ENCODE measurements around the gene DOCK2. TPM values are rescaled to one million over a fixed set of nuclear protein-coding genes. Genes with fewer than 3 reads are reported as not detected.

Gene DOCK2
- total RNA-seq, 1 experiment from 2014 or later, result 4.6 TPM

DNA sequence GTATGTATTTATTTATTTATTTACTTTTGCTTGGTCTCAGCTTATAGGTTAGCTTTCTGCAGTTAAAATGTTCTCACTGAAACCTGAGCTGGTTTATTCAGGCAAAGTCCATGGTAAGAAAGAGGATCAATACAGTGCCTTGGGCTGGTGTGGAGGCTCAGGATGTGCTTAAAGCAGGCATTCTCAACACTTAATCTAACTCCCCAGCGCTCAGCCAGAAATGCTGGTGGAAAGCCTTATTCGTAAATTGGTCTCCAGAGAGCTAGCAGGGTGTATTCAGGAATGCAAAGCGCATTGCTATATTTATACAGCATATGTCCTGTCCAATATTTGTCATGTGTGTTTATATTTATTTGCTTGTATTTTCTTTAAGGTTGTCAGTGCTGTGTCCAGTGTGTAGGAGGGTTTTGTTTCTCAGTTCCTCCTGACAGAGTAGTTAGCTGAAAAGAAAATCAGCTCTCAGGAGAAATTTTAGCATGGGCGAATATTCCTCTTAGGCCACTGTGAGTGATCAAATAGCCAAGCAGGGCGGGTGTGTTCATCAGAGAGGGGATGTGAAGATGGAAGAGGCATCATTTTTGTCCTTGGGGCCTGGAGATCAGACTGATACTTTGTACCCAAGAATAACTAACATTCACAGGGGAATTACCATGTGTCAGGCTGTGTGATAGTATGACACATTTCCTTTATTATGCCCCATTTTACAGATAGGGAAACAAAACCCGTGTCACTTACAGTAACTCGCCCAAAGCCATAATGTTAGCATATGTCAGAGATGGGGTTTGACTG is 65.8 kb downstream of the DOCK2 start:
- ChIA-PET POLR2A (no interaction called here), CTCF (interaction anchor here (0.8 to 4.6 kb wide), 6 partner anchors 105 to 513 kb away, joined by 3 to 50 read pairs (median 10); partner anchors contain the start of gene INSYN2B)
- Mint-ChIP-seq H3K9me3 (no peaks in the 10 kb centered on the region), H3K27me3 (ENCODE audit: low read depth) (no peaks in the 10 kb centered on the region), H3K4me3 (no peak overlapping the region), H3K36me3 (no peaks in the 10 kb centered on the region), H3K4me1 (peaks cover 10% of the 10 kb centered on the region), H3K27ac (no peak overlapping the region)
- ATAC-seq, result no peak; the same call in 1 of the 2 replicates
- DNase-seq (ENCODE audit: low spot score), result no peak
- TF ChIP-seq, protein P1, sequence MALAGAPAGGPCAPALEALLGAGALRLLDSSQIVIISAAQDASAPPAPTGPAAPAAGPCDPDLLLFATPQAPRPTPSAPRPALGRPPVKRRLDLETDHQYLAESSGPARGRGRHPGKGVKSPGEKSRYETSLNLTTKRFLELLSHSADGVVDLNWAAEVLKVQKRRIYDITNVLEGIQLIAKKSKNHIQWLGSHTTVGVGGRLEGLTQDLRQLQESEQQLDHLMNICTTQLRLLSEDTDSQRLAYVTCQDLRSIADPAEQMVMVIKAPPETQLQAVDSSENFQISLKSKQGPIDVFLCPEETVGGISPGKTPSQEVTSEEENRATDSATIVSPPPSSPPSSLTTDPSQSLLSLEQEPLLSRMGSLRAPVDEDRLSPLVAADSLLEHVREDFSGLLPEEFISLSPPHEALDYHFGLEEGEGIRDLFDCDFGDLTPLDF (CRISPR knock-in tag; IDR thresholded peaks at IDR 0.05), result no peak
- no peak for TF ChIP-seq RORB (CRISPR knock-in tag; IDR thresholded peaks at IDR 0.05)
- no peak for TF ChIP-seq EMX1 (CRISPR knock-in tag; IDR thresholded peaks at IDR 0.05)
- TF ChIP-seq MXD4 (CRISPR knock-in tag; IDR thresholded peaks at IDR 0.05; ENCODE audit: borderline replicate concordance), result no peak
- TF ChIP-seq, protein P2, sequence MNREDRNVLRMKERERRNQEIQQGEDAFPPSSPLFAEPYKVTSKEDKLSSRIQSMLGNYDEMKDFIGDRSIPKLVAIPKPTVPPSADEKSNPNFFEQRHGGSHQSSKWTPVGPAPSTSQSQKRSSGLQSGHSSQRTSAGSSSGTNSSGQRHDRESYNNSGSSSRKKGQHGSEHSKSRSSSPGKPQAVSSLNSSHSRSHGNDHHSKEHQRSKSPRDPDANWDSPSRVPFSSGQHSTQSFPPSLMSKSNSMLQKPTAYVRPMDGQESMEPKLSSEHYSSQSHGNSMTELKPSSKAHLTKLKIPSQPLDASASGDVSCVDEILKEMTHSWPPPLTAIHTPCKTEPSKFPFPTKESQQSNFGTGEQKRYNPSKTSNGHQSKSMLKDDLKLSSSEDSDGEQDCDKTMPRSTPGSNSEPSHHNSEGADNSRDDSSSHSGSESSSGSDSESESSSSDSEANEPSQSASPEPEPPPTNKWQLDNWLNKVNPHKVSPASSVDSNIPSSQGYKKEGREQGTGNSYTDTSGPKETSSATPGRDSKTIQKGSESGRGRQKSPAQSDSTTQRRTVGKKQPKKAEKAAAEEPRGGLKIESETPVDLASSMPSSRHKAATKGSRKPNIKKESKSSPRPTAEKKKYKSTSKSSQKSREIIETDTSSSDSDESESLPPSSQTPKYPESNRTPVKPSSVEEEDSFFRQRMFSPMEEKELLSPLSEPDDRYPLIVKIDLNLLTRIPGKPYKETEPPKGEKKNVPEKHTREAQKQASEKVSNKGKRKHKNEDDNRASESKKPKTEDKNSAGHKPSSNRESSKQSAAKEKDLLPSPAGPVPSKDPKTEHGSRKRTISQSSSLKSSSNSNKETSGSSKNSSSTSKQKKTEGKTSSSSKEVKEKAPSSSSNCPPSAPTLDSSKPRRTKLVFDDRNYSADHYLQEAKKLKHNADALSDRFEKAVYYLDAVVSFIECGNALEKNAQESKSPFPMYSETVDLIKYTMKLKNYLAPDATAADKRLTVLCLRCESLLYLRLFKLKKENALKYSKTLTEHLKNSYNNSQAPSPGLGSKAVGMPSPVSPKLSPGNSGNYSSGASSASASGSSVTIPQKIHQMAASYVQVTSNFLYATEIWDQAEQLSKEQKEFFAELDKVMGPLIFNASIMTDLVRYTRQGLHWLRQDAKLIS (CRISPR knock-in tag; IDR thresholded peaks at IDR 0.05; ENCODE audit: borderline replicate concordance), result no peak
- TF ChIP-seq ZNF232 (CRISPR knock-in tag; IDR thresholded peaks at IDR 0.05), result no peak
- TF ChIP-seq TP53 (CRISPR knock-in tag; IDR thresholded peaks at IDR 0.05), result no peak
- no peak for TF ChIP-seq HMGA2 (CRISPR knock-in tag; IDR thresholded peaks at IDR 0.05)
- TF ChIP-seq, protein P3, sequence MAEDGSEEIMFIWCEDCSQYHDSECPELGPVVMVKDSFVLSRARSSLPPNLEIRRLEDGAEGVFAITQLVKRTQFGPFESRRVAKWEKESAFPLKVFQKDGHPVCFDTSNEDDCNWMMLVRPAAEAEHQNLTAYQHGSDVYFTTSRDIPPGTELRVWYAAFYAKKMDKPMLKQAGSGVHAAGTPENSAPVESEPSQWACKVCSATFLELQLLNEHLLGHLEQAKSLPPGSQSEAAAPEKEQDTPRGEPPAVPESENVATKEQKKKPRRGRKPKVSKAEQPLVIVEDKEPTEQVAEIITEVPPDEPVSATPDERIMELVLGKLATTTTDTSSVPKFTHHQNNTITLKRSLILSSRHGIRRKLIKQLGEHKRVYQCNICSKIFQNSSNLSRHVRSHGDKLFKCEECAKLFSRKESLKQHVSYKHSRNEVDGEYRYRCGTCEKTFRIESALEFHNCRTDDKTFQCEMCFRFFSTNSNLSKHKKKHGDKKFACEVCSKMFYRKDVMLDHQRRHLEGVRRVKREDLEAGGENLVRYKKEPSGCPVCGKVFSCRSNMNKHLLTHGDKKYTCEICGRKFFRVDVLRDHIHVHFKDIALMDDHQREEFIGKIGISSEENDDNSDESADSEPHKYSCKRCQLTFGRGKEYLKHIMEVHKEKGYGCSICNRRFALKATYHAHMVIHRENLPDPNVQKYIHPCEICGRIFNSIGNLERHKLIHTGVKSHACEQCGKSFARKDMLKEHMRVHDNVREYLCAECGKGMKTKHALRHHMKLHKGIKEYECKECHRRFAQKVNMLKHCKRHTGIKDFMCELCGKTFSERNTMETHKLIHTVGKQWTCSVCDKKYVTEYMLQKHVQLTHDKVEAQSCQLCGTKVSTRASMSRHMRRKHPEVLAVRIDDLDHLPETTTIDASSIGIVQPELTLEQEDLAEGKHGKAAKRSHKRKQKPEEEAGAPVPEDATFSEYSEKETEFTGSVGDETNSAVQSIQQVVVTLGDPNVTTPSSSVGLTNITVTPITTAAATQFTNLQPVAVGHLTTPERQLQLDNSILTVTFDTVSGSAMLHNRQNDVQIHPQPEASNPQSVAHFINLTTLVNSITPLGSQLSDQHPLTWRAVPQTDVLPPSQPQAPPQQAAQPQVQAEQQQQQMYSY (CRISPR knock-in tag; IDR thresholded peaks at IDR 0.05), result no peak
- TF ChIP-seq SMAD3 (CRISPR knock-in tag; IDR thresholded peaks at IDR 0.05; ENCODE audit: borderline replicate concordance), result no peak
- no peak for TF ChIP-seq GABPB1 (CRISPR knock-in tag; IDR thresholded peaks at IDR 0.05)
- no peak for TF ChIP-seq GTF2I (CRISPR knock-in tag; conservative IDR thresholded peaks at IDR 0.05)
- no peak for TF ChIP-seq NR3C1 (CRISPR knock-in tag; conservative IDR thresholded peaks at IDR 0.05; ENCODE audit: low read depth)
- no peak for TF ChIP-seq IRF2 (CRISPR knock-in tag; IDR thresholded peaks at IDR 0.05; ENCODE audit: borderline replicate concordance, low read depth)
- TF ChIP-seq, protein P4, sequence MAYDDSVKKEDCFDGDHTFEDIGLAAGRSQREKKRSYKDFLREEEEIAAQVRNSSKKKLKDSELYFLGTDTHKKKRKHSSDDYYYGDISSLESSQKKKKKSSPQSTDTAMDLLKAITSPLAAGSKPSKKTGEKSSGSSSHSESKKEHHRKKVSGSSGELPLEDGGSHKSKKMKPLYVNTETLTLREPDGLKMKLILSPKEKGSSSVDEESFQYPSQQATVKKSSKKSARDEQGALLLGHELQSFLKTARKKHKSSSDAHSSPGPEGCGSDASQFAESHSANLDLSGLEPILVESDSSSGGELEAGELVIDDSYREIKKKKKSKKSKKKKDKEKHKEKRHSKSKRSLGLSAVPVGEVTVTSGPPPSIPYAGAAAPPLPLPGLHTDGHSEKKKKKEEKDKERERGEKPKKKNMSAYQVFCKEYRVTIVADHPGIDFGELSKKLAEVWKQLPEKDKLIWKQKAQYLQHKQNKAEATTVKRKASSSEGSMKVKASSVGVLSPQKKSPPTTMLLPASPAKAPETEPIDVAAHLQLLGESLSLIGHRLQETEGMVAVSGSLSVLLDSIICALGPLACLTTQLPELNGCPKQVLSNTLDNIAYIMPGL (CRISPR knock-in tag; IDR thresholded peaks at IDR 0.05), result no peak
- TF ChIP-seq, protein P5, sequence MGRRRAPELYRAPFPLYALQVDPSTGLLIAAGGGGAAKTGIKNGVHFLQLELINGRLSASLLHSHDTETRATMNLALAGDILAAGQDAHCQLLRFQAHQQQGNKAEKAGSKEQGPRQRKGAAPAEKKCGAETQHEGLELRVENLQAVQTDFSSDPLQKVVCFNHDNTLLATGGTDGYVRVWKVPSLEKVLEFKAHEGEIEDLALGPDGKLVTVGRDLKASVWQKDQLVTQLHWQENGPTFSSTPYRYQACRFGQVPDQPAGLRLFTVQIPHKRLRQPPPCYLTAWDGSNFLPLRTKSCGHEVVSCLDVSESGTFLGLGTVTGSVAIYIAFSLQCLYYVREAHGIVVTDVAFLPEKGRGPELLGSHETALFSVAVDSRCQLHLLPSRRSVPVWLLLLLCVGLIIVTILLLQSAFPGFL (CRISPR knock-in tag; IDR thresholded peaks at IDR 0.05; ENCODE audit: borderline replicate concordance), result no peak
- TF ChIP-seq MYBL2 (CRISPR knock-in tag; IDR thresholded peaks at IDR 0.05), result no peak

Data from WTC11 (cell line).